Choroid plexus epithelial cell (primary cell): ENCODE results near the gene LDB3.

Source experiments
- DNase-seq: peaks from one replicate; pipeline ENCODE4 v3.0.0-alpha.2; 2010; ENCODE audit warnings: low read depth
- H3K4me3 ChIP-seq: 2 replicates; pipeline ENCODE4 v1.5.1; 2011; ENCODE audit warnings: low read depth, mild to moderate bottlenecking, control low read depth, low read length, moderate library complexity
- CTCF ChIP-seq: conservative IDR thresholded peaks from 2 replicates; pipeline ENCODE4 v1.5.1; 2011; ENCODE audit warnings: low read depth, mild to moderate bottlenecking, control low read depth, inconsistent platforms, low read length, moderate library complexity

Gene LDB3

GRCh38 chr10:86706977-86707376 is 38.7 kb downstream of the LDB3 start:
- DNase-seq = no peak
- no peak overlapping the region for H3K4me3 ChIP-seq
- no peak for TF ChIP-seq CTCF

- TF ChIP-seq CTCF = no peak
Measured at GRCh38 chr10:86707505-86707904, 39.2 kb downstream of the LDB3 start.

GRCh38 chr10:86708068-86708782 is 39.9 kb downstream of the LDB3 start:
- no peak for TF ChIP-seq CTCF
- no peak overlapping the region for H3K4me3 ChIP-seq
- DNase-seq = no peak

More at GRCh38 chr10:86707505-86707904, 39.2 kb downstream of the LDB3 start:
- no peak for DNase-seq
- H3K4me3 ChIP-seq = no peak overlapping the region

- H3K4me3 ChIP-seq = no peak overlapping the region
- no peak for TF ChIP-seq CTCF
- DNase-seq = no peak
Measured at GRCh38 chr10:86708783-86709380, 40.6 kb downstream of the LDB3 start.

GRCh38 chr10:86709396-86710185 is 41.3 kb downstream of the LDB3 start:
- no peak for TF ChIP-seq CTCF
- no peak for DNase-seq

GRCh38 chr10:86710987-86711512 is 42.7 kb downstream of the LDB3 start:
- H3K4me3 ChIP-seq = peak overlapping the region; percentile 68
- TF ChIP-seq CTCF = peak; percentile 64
- peak; percentile 92 for DNase-seq

More at GRCh38 chr10:86709396-86710185, 41.3 kb downstream of the LDB3 start:
- no peak overlapping the region for H3K4me3 ChIP-seq
